Hippocampal formation (tissue), 2 donors: ENCODE measurements around the gene SULF2.
A peak's percentile ranks its signal among the peaks of the same experiment; 100 is the strongest.

ENCODE experiments used
- DNase-seq, 2 donors: peaks; one replicate each; lab custom pipeline; 2025; lab: John Stamatoyannopoulos, UW

SULF2 gene

DNA sequence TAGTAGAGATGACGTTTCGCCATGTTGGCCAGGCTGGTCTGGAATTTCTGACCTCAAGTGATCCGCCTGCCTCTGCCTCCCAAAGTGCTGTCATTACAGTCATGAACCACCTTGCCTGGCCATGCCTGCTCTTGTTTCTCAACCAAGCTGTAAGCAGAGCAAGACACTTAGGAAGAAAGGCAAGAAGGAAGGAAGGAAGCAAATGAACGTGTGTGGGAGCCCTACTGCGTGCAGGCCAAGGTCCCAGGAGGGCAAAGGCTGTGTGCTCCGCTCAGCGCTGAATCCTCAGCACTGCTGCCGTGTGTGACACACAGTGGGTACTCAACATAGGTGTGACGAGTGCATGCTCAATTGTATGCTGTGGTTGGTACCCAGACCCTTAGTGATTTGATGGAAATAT, 47.4 kb downstream of the SULF2 start:
- no peak for DNase-seq

- no peak for DNase-seq
These were observed 48.6 kb downstream of the SULF2 start for GRCh38 chr20:47736570-47737152.

- no peak for DNase-seq
These were observed 49.6 kb downstream of the SULF2 start for GRCh38 chr20:47735412-47736400.

DNA sequence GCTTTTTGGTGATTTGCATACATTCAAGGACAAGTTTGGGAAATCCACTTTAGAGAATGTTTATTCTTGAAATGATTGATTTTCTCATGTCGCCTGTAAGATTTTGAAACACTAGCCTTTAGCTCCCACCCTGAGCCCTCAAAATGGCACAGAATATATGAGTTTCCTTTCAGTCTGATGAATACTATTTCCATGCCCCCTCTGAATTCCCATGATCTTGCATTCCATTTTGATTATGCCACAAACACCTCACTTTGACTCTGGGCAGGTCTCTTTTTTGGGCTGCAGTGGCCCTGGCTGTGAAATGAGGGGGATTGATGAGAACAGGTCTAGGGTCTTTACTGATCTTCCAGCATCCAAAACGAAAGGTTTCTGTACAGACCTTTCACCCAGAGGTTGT, 50.4 kb downstream of the SULF2 start:
- no peak for DNase-seq

- no peak for DNase-seq
These were observed 51.4 kb downstream of the SULF2 start for GRCh38 chr20:47733892-47734291.

GRCh38 chr20:47730744-47731143, 54.5 kb downstream of the SULF2 start:
- DNase-seq, result no peak

DNA sequence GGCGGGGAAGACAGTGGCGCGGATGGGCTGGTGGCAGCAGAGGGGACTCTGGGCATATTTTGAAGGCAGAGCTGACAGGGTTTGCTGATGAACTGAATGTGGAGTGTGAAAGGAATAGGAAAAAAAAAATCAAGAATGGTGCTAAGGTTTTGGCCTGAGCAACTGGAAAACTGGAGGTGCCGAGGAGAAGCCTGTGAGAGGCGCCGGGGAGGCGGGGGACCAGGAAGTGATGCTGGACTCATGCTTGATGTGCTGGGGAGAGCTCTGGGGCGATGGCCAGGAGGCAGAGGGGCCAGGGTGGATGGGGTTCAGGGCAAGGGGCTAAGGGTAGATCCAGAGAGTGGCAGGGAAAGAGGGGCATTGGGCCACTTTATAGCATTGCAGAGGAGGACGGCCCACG, 55.8 kb downstream of the SULF2 start:
- DNase-seq, result no peak

- DNase-seq, result peak; percentile 43 to 62
These were observed 57.3 kb downstream of the SULF2 start for GRCh38 chr20:47727909-47728361.

DNA sequence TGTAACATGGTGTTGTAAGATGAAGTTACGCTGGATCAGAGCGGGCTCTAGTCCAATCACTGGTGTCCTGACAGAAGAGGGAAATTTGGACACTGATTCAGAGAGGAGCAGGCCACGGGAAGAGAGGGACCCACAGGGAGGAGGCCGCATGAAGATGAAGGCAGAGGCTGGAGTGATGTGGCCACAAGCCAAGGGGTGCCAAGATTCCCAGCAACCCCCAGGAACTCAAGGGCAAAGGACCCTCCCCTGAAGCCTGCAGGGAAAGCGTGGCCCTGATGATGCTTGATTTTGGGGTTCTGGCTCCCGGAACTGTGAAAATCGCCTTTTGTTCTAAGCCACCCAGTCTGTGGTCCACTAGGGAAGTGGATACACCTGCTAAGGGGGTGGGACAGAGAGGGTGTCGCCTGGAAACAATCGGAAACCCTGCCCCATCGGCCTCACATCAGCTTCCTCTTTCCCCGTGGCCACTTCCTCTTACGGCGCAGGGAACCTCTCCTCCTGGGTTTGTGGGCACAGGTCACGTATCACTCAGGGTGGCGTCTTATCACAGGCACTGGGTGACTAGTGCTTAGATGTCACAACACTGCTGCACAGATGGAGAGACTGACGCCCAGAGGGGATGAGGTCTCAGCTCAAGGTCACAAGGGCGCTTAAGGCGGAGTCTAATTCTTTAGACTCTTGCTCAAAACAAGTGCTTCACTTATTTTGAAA, 58.0 kb downstream of the SULF2 start:
- peak in 1 of 2 donors; percentile 27 for DNase-seq

- no peak for DNase-seq
These were observed 58.6 kb downstream of the SULF2 start for GRCh38 chr20:47726632-47727031.

GRCh38 chr20:47725248-47725973, 59.9 kb downstream of the SULF2 start:
- DNase-seq, result peak; percentile 25 to 57

DNA sequence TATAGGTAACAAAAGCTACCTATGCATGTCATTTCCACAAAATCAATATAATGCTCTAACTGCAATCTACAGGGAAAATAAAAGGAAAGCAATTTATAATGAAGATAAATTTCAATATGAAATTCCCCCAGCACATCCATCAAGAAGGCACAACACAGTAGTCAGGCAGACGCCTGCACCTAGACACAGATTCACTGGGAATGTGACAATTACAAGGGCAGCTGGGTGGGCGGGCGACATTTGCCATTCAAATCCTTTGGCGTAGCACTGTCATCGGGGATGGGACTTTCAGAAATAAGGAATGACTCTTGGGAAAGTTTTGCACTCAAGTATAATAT, 60.4 kb downstream of the SULF2 start:
- DNase-seq, result no peak

DNA sequence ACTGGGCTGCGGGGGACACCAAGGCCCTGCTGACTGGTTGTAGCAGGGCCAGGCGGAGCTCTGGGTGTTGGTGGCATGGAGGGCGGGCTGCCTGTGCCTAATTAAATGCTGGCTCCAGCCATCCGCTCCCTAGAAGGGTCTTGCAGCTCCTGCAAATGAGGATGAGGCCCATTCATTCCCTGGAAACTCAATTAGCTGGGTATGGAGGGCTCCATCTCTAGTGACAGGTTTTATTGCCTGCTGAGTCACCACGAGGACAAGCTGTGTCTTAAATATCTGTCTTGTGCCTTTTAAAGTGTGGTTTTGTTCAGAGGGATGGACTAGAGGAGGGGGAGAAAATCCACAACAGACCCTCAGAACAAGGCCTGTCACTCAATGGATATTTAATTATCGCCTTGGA, 60.9 kb downstream of the SULF2 start:
- DNase-seq, result no peak

- DNase-seq, result no peak
These were observed 62.0 kb downstream of the SULF2 start for GRCh38 chr20:47723322-47723721.

GRCh38 chr20:47720636-47721427, 64.4 kb downstream of the SULF2 start:
- DNase-seq, result no peak

DNA sequence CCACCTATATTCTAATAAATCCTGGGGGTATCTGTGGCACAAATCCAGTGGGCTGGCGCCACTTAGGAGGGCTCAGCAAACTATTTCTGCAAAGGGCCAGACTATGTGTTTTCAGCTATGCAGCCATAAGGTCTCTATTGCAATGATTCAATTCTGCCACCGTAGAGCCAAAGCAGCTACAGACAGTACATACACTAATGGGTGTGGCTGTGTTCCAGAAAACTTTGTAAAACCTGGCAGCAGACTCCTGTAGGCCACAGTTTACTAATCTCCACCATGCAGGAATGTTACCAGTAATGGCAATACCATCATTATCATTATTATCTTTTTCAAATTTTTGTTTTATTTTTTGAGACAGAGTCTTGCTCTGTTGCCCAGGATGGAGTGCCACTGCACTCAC, 65.7 kb downstream of the SULF2 start:
- no peak for DNase-seq

DNA sequence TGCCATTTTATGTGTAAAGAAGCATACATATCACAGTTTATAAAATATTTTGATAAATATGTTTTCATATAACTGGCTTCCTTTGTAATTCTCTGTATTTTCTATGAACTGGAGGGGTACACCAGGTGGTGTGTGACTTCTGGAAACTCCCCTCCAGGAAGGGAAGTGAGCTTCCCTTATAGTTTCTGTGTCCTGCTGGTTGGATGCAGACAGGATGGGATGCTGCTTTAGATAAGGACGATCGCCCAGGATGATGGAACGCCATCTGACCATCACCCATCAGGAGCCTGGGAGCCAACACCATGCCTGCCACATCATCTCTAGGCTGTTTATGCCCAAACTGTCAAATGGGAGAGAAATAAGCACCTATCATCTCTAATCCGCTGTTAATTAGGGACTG, 66.1 kb downstream of the SULF2 start:
- DNase-seq, result no peak

DNA sequence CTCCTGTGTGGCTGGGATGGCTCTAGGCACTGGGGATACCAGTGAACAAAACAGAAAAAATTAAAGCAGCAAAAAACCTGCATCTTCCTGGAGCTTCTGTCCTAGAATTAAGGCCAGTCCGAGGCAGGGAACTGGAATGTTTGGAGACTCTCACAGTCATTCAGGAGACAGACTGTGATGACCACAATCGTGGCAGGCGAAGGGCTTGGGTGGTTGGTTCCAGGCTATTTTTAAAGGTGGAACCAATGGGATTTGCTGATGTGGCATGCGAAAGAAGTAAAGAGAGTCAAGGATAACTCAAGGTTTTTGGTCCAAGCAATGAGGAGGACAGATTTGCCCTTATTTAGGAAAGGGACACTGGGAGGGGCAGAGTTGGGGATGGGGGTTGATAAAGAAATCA, 66.9 kb downstream of the SULF2 start:
- no peak for DNase-seq

GRCh38 chr20:47717421-47717820, 67.9 kb downstream of the SULF2 start:
- no peak for DNase-seq

DNA sequence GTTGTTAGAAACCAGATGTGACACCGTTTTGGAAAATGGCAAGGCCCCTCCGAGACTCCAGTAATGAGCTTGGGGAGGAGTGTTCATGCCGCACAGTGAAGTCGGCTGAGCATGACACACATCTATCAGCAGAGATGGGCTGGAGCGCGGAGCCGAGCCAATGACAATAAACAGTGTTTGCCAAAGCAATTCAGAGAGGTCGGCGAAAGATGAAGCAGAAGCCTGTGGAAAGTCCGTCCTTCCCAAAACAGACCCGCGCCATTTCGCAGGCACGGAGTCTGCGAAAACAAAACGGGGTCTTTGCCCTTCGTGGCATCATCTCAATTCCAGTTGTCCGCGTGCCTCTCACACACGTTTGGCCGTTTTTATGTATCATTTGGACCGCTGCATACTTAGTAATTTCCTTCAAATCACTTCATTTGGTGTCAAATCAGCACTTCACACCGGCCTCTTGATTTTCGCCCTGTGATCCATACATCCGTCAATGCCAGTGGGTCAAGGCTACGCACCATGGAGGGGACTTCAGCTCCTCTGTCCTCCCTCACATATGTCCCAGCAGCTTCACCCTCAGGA, 71.3 kb downstream of the SULF2 start:
- no peak for DNase-seq

- DNase-seq, result no peak
These were observed 72.1 kb downstream of the SULF2 start for GRCh38 chr20:47713163-47713562.
